Fibroblast of lung (primary cell): ENCODE results near the gene LRRC8C. TPM values are rescaled to one million over a fixed set of nuclear protein-coding genes. Genes with fewer than 3 reads are reported as not detected.

Source experiments
- DNase-seq, 2 donors: peaks; one replicate each; pipeline versions ENCODE4 v3.0.0 to v3.0.0-alpha.2; 2010; ENCODE audit warnings: low read depth in 2 of 2
- H2AFZ ChIP-seq: 2 replicates; pipeline ENCODE4 v1.5.1; 2012; ENCODE audit warnings: low read length, control low read depth, inconsistent platforms
- H3K27ac ChIP-seq: 2 replicates; pipeline ENCODE4 v1.5.1; 2011; ENCODE audit warnings: low read length, control low read depth; ENCODE audit not compliant: insufficient read depth
- H3K27me3 ChIP-seq: 2 replicates; pipeline ENCODE4 v1.5.1; 2011; ENCODE audit warnings: mild to moderate bottlenecking, low read length; ENCODE audit not compliant: control insufficient read depth, insufficient read depth
- H3K36me3 ChIP-seq: 2 replicates; pipeline ENCODE4 v1.5.1; 2011; ENCODE audit warnings: low read length; ENCODE audit not compliant: control insufficient read depth, insufficient read depth
- H3K4me1 ChIP-seq: 2 replicates; pipeline ENCODE4 v1.5.1; 2011; ENCODE audit warnings: low read length; ENCODE audit not compliant: control insufficient read depth, insufficient read depth; ENCODE audit errors: extremely low read depth
- H3K4me2 ChIP-seq: 2 replicates; pipeline ENCODE4 v1.5.1; 2011; ENCODE audit warnings: low read length, control low read depth; ENCODE audit not compliant: insufficient read depth; ENCODE audit errors: extremely low read depth
- H3K4me3 ChIP-seq, 4 experiments: fragments of 200-600 bp in 1 of 4; sonication (generic) in 1 of 4; replicated peaks in 1 of 4; 2 replicates each; pipeline ENCODE4 v1.5.1; 2011 to 2016; ENCODE audit warnings: low read length in 4 of 4, low read depth in 3 of 4, mild to moderate bottlenecking in 3 of 4, control low read depth in 2 of 4, inconsistent platforms in 1 of 4, mixed read lengths in 1 of 4; ENCODE audit not compliant: insufficient read depth in 1 of 4; ENCODE audit errors: control extremely low read depth in 1 of 4
- H3K79me2 ChIP-seq: 2 replicates; pipeline ENCODE4 v1.5.1; 2012; ENCODE audit warnings: mild to moderate bottlenecking, low read length, inconsistent platforms; ENCODE audit not compliant: control insufficient read depth, insufficient read depth
- H3K9ac ChIP-seq: 2 replicates; pipeline ENCODE4 v1.5.1; 2011; ENCODE audit warnings: mild to moderate bottlenecking, low read length, control low read depth; ENCODE audit not compliant: insufficient read depth
- H3K9me3 ChIP-seq: 2 replicates; pipeline ENCODE4 v1.5.1; 2012; ENCODE audit warnings: low read depth, low read length; ENCODE audit not compliant: control insufficient read depth, insufficient read depth
- H4K20me1 ChIP-seq: 2 replicates; pipeline ENCODE4 v1.5.1; 2011; ENCODE audit warnings: low read length; ENCODE audit not compliant: control insufficient read depth, insufficient read depth; ENCODE audit errors: extremely low read depth
- CTCF ChIP-seq, 2 donors: IDR thresholded peaks in 1 of 2; conservative IDR thresholded peaks in 1 of 2; 1 replicate in 1 of 2; 2 replicates in 1 of 2; pipeline ENCODE4 v1.5.1; 2011 to 2012; ENCODE audit warnings: low read length in 2 of 2, control low read depth in 1 of 2, inconsistent platforms in 1 of 2, low read depth in 1 of 2, mild to moderate bottlenecking in 1 of 2
- EZH2 ChIP-seq: IDR thresholded peaks from 2 replicates; pipeline ENCODE4 v1.5.1; 2012; ENCODE audit warnings: low read length, control low read depth, mild to moderate bottlenecking; ENCODE audit errors: missing control alignments
- polyA plus RNA-seq, 2 donors: library from polyadenylated mRNA; depleted of rRNA in 1 of 2; stranded (reverse) in 1 of 2; unstranded in 1 of 2; fragments of >200 nt; gene quantifications; 2 replicates each; pipeline ENCODE4 v1.2.1, GENCODE V29; 2011 to 2012; ENCODE audit warnings: missing spikeins in 1 of 2
- total RNA-seq: library from RNA; depleted of rRNA; stranded (reverse); fragments of >200 nt; gene quantifications from 2 replicates; pipeline ENCODE4 v1.2.1, GENCODE V29; 2014

The LRRC8C gene
- total and polyA plus RNA-seq, 2 donors (not counting 1 experiment from before 2014, with no cell fraction given) = 5.4 to 13.2 TPM

- no peak for TF ChIP-seq EZH2
- no peak for TF ChIP-seq CTCF (conservative IDR thresholded peaks at IDR 0.05 in 1 of 2, IDR thresholded peaks at IDR 0.05 in 1 of 2; ENCODE audit: low read depth in 1 of 2, low read length in 2 of 2)
- Histone ChIP-seq H3K79me2 (peaks cover 20% of the 10 kb centered on the region), H3K4me3 (no peak overlapping the region), H3K9ac (no peak overlapping the region), H3K27me3 (no peaks in the 10 kb centered on the region), H3K4me2 (no peak overlapping the region), H4K20me1 (no peaks in the 10 kb centered on the region), H3K4me1 (no peaks in the 10 kb centered on the region), H3K27ac (no peak overlapping the region), H2AFZ (no peak overlapping the region), H3K36me3 (no peaks in the 10 kb centered on the region), H3K9me3 (no peaks in the 10 kb centered on the region)
- DNase-seq = no peak
Measured at GRCh38 chr1:89682611-89683010, 49.7 kb downstream of the LRRC8C start.

DNA sequence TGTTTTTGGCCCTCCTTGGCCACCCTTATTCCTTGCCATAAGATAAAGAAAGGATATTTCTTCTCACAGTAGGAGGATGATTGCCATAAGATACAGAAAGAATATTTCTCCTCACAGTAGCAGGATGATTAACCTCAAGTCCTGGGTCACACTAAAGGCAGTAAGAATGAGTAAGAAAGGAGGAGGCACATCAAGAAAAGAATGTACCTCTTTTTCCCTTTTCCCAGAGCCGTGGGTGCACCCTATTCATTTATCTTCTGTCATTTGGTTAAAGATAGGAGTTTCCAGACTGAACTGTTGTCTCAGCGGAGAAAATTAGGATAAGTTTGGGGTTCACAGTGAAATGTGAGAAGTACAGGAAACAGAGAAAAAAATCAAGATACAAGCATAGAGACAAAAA lies 52.5 kb downstream of the LRRC8C start:
- no peaks in the 10 kb centered on the region for H4K20me1 ChIP-seq
- peak in 1 of 2 donors; percentile 57 for DNase-seq

DNA sequence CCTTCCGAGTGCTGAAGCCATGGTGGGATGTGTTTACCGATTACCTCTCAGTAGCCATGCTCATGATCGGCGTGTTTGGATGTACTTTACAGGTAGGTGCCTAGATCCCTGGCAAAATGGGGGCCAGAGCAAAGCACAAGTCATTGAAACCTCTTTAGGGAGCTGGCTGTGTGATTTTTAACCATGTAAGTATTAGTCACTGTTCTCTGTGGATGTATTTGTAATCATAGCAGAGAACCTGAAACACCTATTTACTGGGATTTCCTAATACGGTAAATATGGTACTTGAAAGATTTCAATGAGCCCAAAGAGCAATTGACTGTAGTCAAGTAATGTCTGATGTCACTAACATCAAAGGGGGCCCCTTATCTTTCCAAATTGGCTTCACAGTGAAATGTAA lies 53.6 kb downstream of the LRRC8C start:
- Histone ChIP-seq H4K20me1 (no peaks in the 10 kb centered on the region), H3K4me2 (no peak overlapping the region), H3K9me3 (no peaks in the 10 kb centered on the region), H3K4me1 (no peaks in the 10 kb centered on the region), H3K27me3 (no peaks in the 10 kb centered on the region), H3K9ac (no peak overlapping the region), H3K27ac (no peak overlapping the region), H3K79me2 (peaks cover 6% of the 10 kb centered on the region), H2AFZ (no peak overlapping the region), H3K36me3 (no peaks in the 10 kb centered on the region), H3K4me3 (no peak overlapping the region)
- no peak for DNase-seq
- TF ChIP-seq CTCF (conservative IDR thresholded peaks at IDR 0.05 in 1 of 2, IDR thresholded peaks at IDR 0.05 in 1 of 2; ENCODE audit: low read depth in 1 of 2, low read length in 2 of 2) = no peak
- TF ChIP-seq EZH2 = no peak

More for the DNA sequence above, 52.5 kb downstream of the LRRC8C start:
- Histone ChIP-seq H3K4me2 (no peak overlapping the region), H3K27ac (no peak overlapping the region), H3K79me2 (peaks cover 6% of the 10 kb centered on the region), H2AFZ (no peak overlapping the region), H3K4me3 (no peak overlapping the region), H3K27me3 (no peaks in the 10 kb centered on the region), H3K9ac (no peak overlapping the region), H3K36me3 (no peaks in the 10 kb centered on the region), H3K9me3 (no peaks in the 10 kb centered on the region), H3K4me1 (no peaks in the 10 kb centered on the region)
- TF ChIP-seq EZH2 (no peak), CTCF (conservative IDR thresholded peaks at IDR 0.05 in 1 of 2, IDR thresholded peaks at IDR 0.05 in 1 of 2; ENCODE audit: low read depth in 1 of 2, low read length in 2 of 2) (no peak)
